ENCODE data around the gene KDSR.

DNA sequence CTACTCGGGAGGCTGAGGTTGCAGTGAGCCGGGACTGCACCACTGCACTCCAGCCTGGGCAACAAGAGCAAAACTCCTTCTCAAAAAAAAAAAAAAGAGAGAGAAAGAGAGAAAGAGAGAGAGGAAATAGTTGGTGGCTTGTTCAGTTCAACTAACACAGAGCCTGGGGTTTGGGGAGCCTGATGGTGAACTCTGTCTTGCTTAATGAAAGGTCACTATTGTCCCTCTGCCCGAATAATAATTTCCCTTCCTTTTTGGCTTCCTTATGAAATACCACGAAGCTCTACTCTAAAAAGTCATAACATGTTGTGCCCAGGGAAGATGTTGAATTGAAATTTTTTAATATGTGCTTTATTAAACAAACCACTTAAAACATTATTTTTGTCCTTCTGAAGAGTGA is 64.8 kb downstream of the KDSR start:
- TF ChIP-seq EZH2 (IDR thresholded peaks at IDR 0.05; ENCODE audit: borderline replicate concordance) = no peak
- TF ChIP-seq, protein P1, sequence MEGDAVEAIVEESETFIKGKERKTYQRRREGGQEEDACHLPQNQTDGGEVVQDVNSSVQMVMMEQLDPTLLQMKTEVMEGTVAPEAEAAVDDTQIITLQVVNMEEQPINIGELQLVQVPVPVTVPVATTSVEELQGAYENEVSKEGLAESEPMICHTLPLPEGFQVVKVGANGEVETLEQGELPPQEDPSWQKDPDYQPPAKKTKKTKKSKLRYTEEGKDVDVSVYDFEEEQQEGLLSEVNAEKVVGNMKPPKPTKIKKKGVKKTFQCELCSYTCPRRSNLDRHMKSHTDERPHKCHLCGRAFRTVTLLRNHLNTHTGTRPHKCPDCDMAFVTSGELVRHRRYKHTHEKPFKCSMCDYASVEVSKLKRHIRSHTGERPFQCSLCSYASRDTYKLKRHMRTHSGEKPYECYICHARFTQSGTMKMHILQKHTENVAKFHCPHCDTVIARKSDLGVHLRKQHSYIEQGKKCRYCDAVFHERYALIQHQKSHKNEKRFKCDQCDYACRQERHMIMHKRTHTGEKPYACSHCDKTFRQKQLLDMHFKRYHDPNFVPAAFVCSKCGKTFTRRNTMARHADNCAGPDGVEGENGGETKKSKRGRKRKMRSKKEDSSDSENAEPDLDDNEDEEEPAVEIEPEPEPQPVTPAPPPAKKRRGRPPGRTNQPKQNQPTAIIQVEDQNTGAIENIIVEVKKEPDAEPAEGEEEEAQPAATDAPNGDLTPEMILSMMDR (IDR thresholded peaks at IDR 0.05; ENCODE audit: poor library complexity) = no peak
